Neuronal stem cell (in vitro differentiated cells): ENCODE data around the gene DAPK1.
A peak's percentile ranks its signal among the peaks of the same experiment; 100 is the strongest.

Experiments used
- DNase-seq: peaks from one replicate; pipeline ENCODE4 v3.0.0-alpha.2; 2013; ENCODE audit warnings: low spot score
- H2AFZ ChIP-seq: one replicate; pipeline ENCODE4 v1.6.1; 2013; ENCODE audit warnings: mild to moderate bottlenecking, low read length, inconsistent platforms
- H2AK5ac ChIP-seq: 2 replicates; pipeline ENCODE4 v1.6.1; 2013; ENCODE audit warnings: low read depth, mild to moderate bottlenecking, inconsistent platforms, low read length, moderate library complexity, mixed read lengths
- H2BK120ac ChIP-seq: 2 replicates; pipeline ENCODE4 v1.6.1; 2013; ENCODE audit warnings: low read depth, mild to moderate bottlenecking, inconsistent platforms, low read length, moderate library complexity, mixed read lengths
- H2BK12ac ChIP-seq: one replicate; pipeline ENCODE4 v1.6.1; 2013; ENCODE audit warnings: low read length, inconsistent platforms
- H2BK15ac ChIP-seq: 2 replicates; pipeline ENCODE4 v1.6.1; 2013; ENCODE audit warnings: mild to moderate bottlenecking, low read length, inconsistent platforms, mixed read lengths
- H2BK5ac ChIP-seq: one replicate; pipeline ENCODE4 v1.6.1; 2013; ENCODE audit warnings: inconsistent platforms, mild to moderate bottlenecking, low read length, moderate library complexity
- H3K14ac ChIP-seq: one replicate; pipeline ENCODE4 v1.6.1; 2013; ENCODE audit warnings: low read length, inconsistent platforms
- H3K18ac ChIP-seq: 2 replicates; pipeline ENCODE4 v1.6.1; 2013; ENCODE audit warnings: low read length, inconsistent platforms
- H3K23ac ChIP-seq: 2 replicates; pipeline ENCODE4 v1.6.1; 2013; ENCODE audit warnings: low read depth, mild to moderate bottlenecking, mixed read lengths, low read length, inconsistent platforms; ENCODE audit not compliant: poor library complexity
- H3K27ac ChIP-seq: replicated peaks from 3 replicates; pipeline ENCODE4 v1.5.1; 2013; ENCODE audit warnings: low read length, inconsistent platforms
- H3K27me3 ChIP-seq, 3 experiments: 2 replicates each; pipeline ENCODE4 v1.6.1; 2013; ENCODE audit warnings: low read length in 3 of 3, mild to moderate bottlenecking in 2 of 3, inconsistent platforms in 1 of 3, low read depth in 1 of 3, mixed read lengths in 1 of 3, moderate library complexity in 1 of 3; ENCODE audit not compliant: control insufficient read depth in 3 of 3, insufficient read depth in 3 of 3
- H3K36me3 ChIP-seq, 2 donors: replicated peaks in 1 of 2; 2 replicates each; pipeline ENCODE4 v1.6.1; 2013; ENCODE audit warnings: low read length in 2 of 2; ENCODE audit not compliant: control insufficient read depth in 2 of 2, insufficient read depth in 2 of 2
- H3K4ac ChIP-seq: 2 replicates; pipeline ENCODE4 v1.6.1; 2013; ENCODE audit warnings: inconsistent platforms, mild to moderate bottlenecking, low read length, moderate library complexity
- H3K4me1 ChIP-seq, 2 donors: 1 replicate in 1 of 2; 2 replicates in 1 of 2; pipeline ENCODE4 v1.6.1; 2013; ENCODE audit warnings: low read length in 2 of 2, low read depth in 1 of 2; ENCODE audit not compliant: control insufficient read depth in 2 of 2, insufficient read depth in 1 of 2
- H3K4me2 ChIP-seq: one replicate; pipeline ENCODE4 v1.6.1; 2013; ENCODE audit warnings: mild to moderate bottlenecking, low read length, inconsistent platforms; ENCODE audit not compliant: insufficient read depth, poor library complexity, severe bottlenecking
- H3K4me3 ChIP-seq, 2 donors: 2 replicates each; pipeline ENCODE4 v1.5.1; 2013; ENCODE audit warnings: low read length in 2 of 2, mild to moderate bottlenecking in 2 of 2, inconsistent platforms in 1 of 2, moderate library complexity in 1 of 2
- H3K79me1 ChIP-seq: one replicate; pipeline ENCODE4 v1.6.1; 2013; ENCODE audit warnings: low read depth, mild to moderate bottlenecking, inconsistent platforms, low read length, moderate library complexity
- H3K9ac ChIP-seq: one replicate; pipeline ENCODE4 v1.6.1; 2013; ENCODE audit warnings: mild to moderate bottlenecking, low read depth, low read length, inconsistent platforms; ENCODE audit not compliant: poor library complexity
- H3K9me3 ChIP-seq, 2 donors: replicated peaks in 1 of 2; 2 replicates each; pipeline versions ENCODE3 to v1.6.1; 2013; ENCODE audit warnings: low read length in 2 of 2, mild to moderate bottlenecking in 2 of 2, inconsistent platforms in 1 of 2, low read depth in 1 of 2, mixed read lengths in 1 of 2, moderate library complexity in 1 of 2; ENCODE audit not compliant: control insufficient read depth in 2 of 2, insufficient read depth in 1 of 2
- H4K8ac ChIP-seq: one replicate; pipeline ENCODE4 v1.6.1; 2013; ENCODE audit warnings: low read depth, mild to moderate bottlenecking, inconsistent platforms, low read length, moderate library complexity
- H4K91ac ChIP-seq: one replicate; pipeline ENCODE4 v1.6.1; 2013; ENCODE audit warnings: low read length, low read depth, mild to moderate bottlenecking, inconsistent platforms; ENCODE audit not compliant: poor library complexity
- WGBS, 2 donors: extraction: QIAGEN DNeasy Blood & Tissue Kit; methylation state at CpG; one replicate each; pipeline ENCODE4 v1.1.7; 2013; ENCODE audit warnings: missing lambda C conversion rate in 2 of 2, mixed read lengths in 1 of 2; ENCODE audit not compliant: insufficient read length in 2 of 2, insufficient replicate concordance in 1 of 2; ENCODE audit errors: extremely low coverage in 2 of 2; 5-methylcytosine and 5-hydroxymethylcytosine counted together

Gene DAPK1

GRCh38 chr9:87469793-87470465 lies 27.7 kb upstream of the DAPK1 start:
- no peak overlapping the region for H2BK12ac ChIP-seq
- H3K23ac ChIP-seq = no peak overlapping the region
- H3K14ac ChIP-seq = no peak overlapping the region
- H2AFZ ChIP-seq = no peak overlapping the region
- no peak overlapping the region for H2BK15ac ChIP-seq
- H3K4ac ChIP-seq = no peak overlapping the region
- H3K9ac ChIP-seq = no peak overlapping the region
- no peaks in the 10 kb centered on the region for H3K27me3 ChIP-seq
- no CpG with 5 or more reads among the region's 3 CpGs for WGBS, 2 donors
- no peak overlapping the region for H3K4me3 ChIP-seq
- H4K8ac ChIP-seq = no peak overlapping the region
- no peak overlapping the region for H2BK120ac ChIP-seq
- no peaks in the 10 kb centered on the region for H3K36me3 ChIP-seq
- H3K18ac ChIP-seq = no peak overlapping the region
- H3K79me1 ChIP-seq = no peaks in the 10 kb centered on the region
- H4K91ac ChIP-seq = no peak overlapping the region
- DNase-seq = no peak
- no peak overlapping the region for H2AK5ac ChIP-seq
- H3K9me3 ChIP-seq = no peaks in the 10 kb centered on the region
- H2BK5ac ChIP-seq = no peak overlapping the region
- H3K4me2 ChIP-seq = no peak overlapping the region
- H3K27ac ChIP-seq = no peak overlapping the region
- peaks cover 0 to 4% of the 10 kb centered on the region in 2 donors for H3K4me1 ChIP-seq

GRCh38 chr9:87471746-87472145 lies 25.9 kb upstream of the DAPK1 start:
- no peak overlapping the region for H4K8ac ChIP-seq
- no peak overlapping the region for H2BK120ac ChIP-seq
- DNase-seq = no peak
- H2BK12ac ChIP-seq = no peak overlapping the region
- H3K4me1 ChIP-seq = peaks cover 0 to 4% of the 10 kb centered on the region in 2 donors
- no peak overlapping the region for H3K23ac ChIP-seq
- no peak overlapping the region for H4K91ac ChIP-seq
- no peak overlapping the region for H2BK15ac ChIP-seq
- no peak overlapping the region for H3K9ac ChIP-seq
- H3K18ac ChIP-seq = no peak overlapping the region
- H3K27me3 ChIP-seq = no peaks in the 10 kb centered on the region
- no peak overlapping the region for H3K4me3 ChIP-seq
- no peaks in the 10 kb centered on the region for H3K79me1 ChIP-seq
- H3K9me3 ChIP-seq = no peaks in the 10 kb centered on the region
- H3K4me2 ChIP-seq = no peak overlapping the region
- H3K14ac ChIP-seq = no peak overlapping the region
- WGBS, 2 donors = no CpG with 5 or more reads among the region's 2 CpGs
- no peak overlapping the region for H3K4ac ChIP-seq
- no peaks in the 10 kb centered on the region for H3K36me3 ChIP-seq
- H2AFZ ChIP-seq = no peak overlapping the region
- no peak overlapping the region for H2BK5ac ChIP-seq
- H2AK5ac ChIP-seq = no peak overlapping the region
- H3K27ac ChIP-seq = no peak overlapping the region

- no peak overlapping the region for H3K27ac ChIP-seq
- no peak overlapping the region for H3K9ac ChIP-seq
- H3K23ac ChIP-seq = no peak overlapping the region
- H3K9me3 ChIP-seq = no peaks in the 10 kb centered on the region
- H2BK12ac ChIP-seq = no peak overlapping the region
- no peaks in the 10 kb centered on the region for H3K27me3 ChIP-seq
- H2BK120ac ChIP-seq = no peak overlapping the region
- H3K4ac ChIP-seq = no peak overlapping the region
- no peak overlapping the region for H4K8ac ChIP-seq
- no peaks in the 10 kb centered on the region for H3K79me1 ChIP-seq
- H4K91ac ChIP-seq = no peak overlapping the region
- H3K4me1 ChIP-seq = no peaks in the 10 kb centered on the region
- H2AK5ac ChIP-seq = no peak overlapping the region
- no peak overlapping the region for H2AFZ ChIP-seq
- no peak for DNase-seq
- WGBS, 2 donors = no CpG with 5 or more reads among the region's 2 CpGs
- H3K18ac ChIP-seq = no peak overlapping the region
- H3K4me3 ChIP-seq = no peak overlapping the region
- H2BK5ac ChIP-seq = no peak overlapping the region
- no peak overlapping the region for H3K4me2 ChIP-seq
- H2BK15ac ChIP-seq = no peak overlapping the region
- H3K14ac ChIP-seq = no peak overlapping the region
- no peaks in the 10 kb centered on the region for H3K36me3 ChIP-seq
These were observed 22.2 kb upstream of the DAPK1 start for GRCh38 chr9:87475463-87475862.

GRCh38 chr9:87478226-87478992 lies 19.3 kb upstream of the DAPK1 start:
- no peak overlapping the region for H3K9ac ChIP-seq
- no peaks in the 10 kb centered on the region for H3K27me3 ChIP-seq
- no peaks in the 10 kb centered on the region for H3K4me1 ChIP-seq
- no peak overlapping the region for H2AK5ac ChIP-seq
- no peaks in the 10 kb centered on the region for H3K9me3 ChIP-seq
- no peak overlapping the region for H3K23ac ChIP-seq
- no peak overlapping the region for H4K91ac ChIP-seq
- H2BK15ac ChIP-seq = peak overlapping the region; percentile 89
- no peak overlapping the region for H3K14ac ChIP-seq
- H2BK5ac ChIP-seq = no peak overlapping the region
- no peaks in the 10 kb centered on the region for H3K36me3 ChIP-seq
- H2BK120ac ChIP-seq = no peak overlapping the region
- no CpG with 5 or more reads among the region's 7 CpGs for WGBS, 2 donors
- H3K4ac ChIP-seq = no peak overlapping the region
- no peak overlapping the region for H3K27ac ChIP-seq
- H3K18ac ChIP-seq = peak overlapping the region; percentile 42
- no peak overlapping the region for H2AFZ ChIP-seq
- no peaks in the 10 kb centered on the region for H3K79me1 ChIP-seq
- DNase-seq = no peak
- no peak overlapping the region for H4K8ac ChIP-seq
- H2BK12ac ChIP-seq = no peak overlapping the region
- H3K4me3 ChIP-seq = no peak overlapping the region
- H3K4me2 ChIP-seq = no peak overlapping the region
